Fibroblast of skin of right biceps (primary cell): Measurements from ENCODE around the gene TRPM8.
"Not testable (repeated sequence)": the region's sequence is repeated elsewhere in the genome, so short reads cannot be mapped to it uniquely, and the experiment has no call there.

Experiments
- DNase-seq: peaks from one replicate; pipeline ENCODE4 v3.0.0-alpha.2; 2013

The TRPM8 gene

DNA sequence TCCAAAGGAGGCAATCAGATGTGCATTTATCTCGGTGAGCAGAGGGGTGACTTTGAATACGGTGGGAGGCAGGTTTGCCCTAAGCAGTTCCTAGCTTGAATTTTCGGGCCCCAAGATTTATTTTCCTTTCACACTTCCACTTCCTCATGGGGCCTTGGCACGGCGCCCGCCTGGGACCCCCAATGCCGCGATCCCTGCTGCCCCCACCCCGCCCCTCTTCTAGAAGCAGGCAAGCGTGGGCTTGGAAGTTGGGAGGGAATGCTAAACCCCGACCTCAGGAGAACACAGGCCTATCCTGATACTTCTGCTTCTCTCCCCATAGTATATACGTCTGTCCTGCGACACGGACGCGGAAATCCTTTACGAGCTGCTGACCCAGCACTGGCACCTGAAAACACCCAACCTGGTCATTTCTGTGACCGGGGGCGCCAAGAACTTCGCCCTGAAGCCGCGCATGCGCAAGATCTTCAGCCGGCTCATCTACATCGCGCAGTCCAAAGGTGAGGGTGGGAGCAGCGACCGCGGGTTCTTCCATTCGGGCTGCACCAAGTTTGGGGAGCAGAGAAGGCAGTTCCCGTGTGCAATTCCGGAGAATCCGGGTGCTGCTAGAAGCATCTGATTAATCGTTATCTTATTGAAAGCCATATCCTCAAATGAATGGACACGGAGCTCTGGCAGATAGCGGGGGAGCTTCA is 21.6 kb downstream of the TRPM8 start:
- no peak for DNase-seq

DNA sequence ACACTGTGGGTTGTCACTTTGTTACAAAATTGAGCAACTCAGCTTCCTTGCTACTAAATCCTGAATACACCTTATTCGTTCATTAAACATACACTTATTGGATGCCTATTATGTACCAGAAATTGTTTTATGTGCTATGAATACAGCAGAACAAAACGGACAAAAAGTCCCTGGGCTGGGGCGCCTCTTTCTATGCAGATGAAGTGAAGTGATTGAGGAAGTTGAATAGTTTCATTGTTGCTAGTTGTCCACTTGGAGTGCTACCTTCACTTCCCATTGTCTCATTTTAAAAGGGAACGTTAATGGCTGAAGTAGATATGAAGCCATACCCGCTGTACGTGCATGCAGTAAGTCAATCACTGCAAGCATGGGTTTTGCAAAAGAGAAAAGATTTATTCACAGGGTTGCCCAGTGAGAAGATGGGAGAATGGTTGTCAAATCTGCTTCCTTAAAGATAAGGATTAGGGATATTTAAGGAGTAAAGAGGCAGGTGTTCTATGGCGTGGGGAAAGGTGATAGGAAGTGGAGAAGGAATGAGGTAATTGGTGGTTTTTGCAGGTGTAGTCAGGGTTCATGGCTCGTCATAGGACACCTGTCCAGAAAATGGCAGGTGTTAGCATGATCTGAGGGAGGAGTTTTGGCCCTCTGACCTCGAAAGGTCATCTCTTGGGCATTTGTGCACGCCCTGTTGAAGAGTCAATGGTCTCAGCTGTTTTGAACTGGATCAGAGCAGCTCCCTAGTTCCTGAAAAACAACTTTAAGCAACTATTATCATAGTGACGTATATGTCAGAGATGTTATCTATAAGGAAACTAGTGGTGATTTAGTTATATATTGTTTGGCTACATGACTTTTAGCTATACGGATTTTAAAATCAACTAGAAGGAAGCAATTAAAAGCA is 23.5 kb downstream of the TRPM8 start:
- DNase-seq, result no peak

DNA sequence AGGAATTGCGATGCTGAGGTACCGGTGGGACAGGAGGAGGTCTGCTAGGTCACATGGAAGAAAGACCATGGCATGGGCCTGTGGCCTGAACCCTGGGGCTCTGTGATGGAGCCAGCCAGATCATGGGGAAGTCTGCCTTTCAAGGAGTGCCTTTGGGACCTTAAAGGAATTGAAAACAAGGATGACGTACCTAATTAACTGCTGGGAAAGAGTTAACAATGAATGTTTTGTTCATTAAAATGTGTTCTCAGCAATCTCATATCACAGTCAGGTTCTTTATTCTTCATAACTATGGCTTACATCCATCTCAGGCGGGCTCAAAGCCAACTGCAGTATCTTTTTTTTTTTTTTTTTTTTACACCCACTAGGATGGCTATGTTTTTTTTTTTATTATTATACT is 25.6 kb downstream of the TRPM8 start:
- DNase-seq, result no peak

DNA sequence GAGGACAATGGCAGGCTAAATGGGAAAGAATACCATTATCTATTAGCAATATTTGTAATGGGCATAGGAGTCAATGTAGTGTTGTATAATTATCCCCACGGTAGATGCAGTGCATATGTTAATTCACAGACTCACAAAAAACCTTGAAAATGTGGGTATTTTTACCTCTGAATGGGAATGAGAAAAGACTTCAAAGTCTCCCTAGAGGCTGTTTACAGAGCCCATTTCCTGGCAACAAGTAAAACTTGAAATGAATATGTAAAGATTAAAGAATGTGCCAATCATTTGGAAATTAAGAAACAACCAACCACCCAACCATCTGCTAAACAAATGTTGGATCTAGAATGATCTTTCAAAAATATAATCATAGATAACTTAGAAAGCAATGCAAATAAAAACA is 27.1 kb downstream of the TRPM8 start:
- DNase-seq, result no peak

DNA sequence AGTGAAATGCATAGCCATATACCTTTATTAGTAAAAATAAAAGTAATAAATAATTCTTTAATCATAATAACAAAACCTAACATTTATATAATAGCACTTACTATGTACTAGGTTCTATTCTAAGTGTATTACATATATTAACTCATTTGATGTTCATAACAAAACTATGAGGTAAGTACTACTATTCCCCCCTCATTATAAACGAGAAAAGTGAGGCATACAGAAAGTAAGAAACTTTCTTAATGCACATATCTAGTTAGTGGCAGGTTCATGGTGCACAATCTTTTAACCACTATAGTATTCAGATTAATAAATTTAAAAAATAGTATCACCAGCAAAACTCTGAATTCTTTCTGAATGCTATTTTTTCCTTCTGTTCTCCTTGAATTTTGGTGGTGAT is 27.5 kb downstream of the TRPM8 start:
- no peak for DNase-seq

DNA sequence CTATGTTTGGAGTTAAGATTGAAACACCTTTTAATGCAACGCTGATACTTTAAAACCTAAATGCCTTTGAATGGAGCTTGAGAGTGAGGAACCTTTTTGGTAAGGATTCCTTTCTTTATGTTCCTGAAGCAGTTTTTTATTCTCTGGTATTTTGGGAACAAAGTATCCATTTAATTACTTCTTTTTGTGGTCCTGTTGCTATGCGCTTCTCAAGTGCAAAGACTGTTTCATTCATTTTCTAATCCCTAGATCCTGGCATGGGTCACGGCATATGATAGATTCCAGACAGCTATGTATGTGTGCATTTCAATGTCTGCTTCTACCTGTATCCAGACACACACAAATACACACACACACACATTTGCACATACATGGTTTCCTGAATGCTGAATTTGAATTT is 28.0 kb downstream of the TRPM8 start:
- no peak for DNase-seq

DNA sequence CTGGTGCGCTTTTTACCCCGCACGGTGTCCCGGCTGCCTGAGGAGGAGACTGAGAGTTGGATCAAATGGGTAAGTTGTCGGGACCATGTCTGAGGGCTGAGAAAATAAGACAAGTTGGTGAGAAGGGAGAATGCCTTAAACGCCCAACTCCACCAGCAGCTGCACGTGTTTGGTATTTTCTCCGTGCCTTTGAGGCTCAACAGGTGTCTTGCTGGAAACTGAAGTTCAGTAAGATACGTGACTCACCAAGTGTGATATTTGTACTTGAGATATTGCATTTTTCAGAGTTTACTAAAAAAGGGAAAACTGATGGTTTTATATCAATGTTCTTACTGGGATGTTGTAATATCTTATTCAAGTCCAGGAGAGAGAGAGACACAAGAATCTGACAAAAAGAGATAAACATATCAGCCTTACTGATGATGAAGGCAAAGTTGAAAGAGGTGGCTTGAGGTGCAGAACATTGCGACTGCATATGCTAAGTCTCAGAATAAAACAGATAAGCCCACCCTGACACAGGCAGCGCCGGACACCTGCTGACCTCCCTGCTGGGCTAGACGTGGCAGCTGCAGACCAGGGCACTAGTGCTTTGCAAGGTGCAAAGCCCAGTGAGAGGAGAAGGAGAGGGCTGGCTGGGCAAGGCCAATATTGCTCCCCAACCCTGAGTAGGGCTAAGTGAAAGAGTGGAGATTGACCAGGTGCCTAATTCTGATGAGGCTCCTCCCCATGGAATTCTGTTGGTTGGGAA is 33.1 kb downstream of the TRPM8 start:
- no peak for DNase-seq

DNA sequence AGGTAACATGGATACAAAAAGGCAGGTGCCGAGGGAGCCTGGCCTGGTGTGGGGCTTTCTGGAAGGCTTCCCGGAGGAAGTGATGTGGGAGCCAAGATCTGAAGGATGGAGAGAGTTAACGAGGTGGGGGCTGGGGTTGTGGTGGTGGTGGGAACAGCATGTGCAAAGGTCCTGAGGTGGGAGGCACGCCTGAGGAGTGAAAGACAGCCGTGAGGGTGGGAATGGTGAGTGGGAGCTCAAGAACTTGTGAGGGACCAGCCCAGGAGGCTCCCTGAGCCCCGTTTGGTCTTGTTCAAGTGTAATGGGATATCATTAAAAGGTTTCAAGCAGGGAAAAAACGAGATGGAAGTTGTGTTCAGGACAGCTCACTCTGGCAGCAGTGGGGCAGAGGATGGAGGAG is 35.2 kb downstream of the TRPM8 start:
- no peak for DNase-seq

DNA sequence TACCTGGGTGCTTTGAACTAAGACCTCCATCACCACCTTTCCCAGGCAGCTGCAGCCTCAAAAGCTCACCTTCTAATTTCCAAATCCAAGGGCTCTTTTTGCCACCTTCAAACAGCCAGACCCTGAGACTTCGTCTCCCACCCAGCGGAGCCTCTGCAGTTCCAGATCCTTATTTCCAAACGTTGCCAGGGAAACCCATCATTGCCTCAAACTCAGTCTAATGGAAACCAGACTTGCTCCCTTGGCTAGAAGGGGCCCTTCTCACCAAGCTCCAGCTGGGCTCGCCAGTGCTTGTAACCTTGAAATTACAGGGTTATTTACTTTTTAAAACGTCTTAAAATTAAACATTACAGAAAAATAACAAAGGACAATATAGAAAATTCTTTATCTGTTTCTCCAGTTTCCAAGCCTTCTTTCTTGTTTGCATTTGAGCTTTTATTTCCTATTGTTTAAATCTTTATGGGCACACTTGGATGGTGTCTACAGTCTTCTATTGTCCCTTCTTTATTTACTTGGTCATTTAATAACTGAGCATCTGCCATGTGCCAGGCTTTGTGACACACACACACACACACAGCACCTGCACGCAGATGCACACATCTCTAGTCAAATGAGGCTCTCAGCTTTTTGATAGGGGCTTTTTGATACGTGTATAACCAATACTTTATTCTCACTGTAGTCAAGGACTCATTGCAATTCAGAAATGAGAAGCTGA is 36.1 kb downstream of the TRPM8 start:
- DNase-seq, result no peak

DNA sequence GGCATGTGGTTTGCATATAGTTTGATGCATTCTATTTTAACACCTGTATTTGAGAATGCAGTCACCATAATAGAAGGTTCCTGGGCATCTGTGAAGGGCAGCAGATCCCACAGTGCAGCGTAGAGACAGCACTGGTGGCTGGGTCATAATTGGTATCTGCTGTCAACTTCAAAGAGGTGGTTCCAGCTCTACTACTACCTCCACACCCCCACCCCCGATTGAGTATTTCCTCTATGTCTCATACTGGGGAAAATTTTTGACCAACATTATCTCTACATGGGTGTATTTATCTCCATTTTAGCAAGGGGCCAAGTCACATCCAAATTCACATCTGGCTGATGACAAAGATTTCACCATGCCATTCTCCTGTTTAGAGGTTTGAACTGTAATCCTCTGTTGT is 43.0 kb downstream of the TRPM8 start:
- DNase-seq, result no peak

DNA sequence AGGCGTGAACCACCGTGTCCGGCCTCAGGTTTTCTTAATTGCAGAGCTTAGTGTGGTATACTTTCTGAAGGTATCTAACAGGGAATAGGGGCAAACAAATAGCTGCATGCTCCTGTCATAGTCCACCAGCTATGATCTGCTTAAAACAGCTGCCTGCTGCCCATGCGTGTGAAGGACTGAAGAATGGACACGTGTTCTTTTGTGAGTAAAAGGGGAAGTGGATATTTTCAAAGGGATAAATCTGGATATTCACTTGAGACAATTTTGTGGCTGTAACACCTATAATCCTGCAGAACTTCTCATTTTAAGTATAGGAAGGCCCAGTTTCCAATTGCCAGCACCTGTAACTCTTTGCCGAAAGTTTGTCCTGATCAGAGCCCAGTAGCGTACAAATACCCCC is 44.7 kb downstream of the TRPM8 start:
- DNase-seq, result no peak

DNA sequence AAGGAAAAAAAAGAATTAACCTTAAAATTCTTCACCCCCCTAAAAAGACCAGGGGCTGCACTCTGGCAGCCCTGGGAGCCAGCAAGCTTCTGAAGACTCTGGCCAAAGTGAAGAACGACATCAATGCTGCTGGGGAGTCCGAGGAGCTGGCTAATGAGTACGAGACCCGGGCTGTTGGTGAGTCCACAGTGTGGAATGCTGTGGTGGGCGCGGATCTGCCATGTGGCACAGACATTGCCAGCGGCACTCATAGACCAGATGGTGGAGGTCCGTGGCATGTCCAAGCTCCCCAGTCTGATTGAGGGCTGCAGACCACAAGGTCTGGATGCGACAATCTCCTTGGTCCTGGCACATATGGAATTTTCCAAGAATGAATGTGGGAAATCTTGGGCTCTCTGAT is 47.4 kb downstream of the TRPM8 start:
- DNase-seq, result no peak

DNA sequence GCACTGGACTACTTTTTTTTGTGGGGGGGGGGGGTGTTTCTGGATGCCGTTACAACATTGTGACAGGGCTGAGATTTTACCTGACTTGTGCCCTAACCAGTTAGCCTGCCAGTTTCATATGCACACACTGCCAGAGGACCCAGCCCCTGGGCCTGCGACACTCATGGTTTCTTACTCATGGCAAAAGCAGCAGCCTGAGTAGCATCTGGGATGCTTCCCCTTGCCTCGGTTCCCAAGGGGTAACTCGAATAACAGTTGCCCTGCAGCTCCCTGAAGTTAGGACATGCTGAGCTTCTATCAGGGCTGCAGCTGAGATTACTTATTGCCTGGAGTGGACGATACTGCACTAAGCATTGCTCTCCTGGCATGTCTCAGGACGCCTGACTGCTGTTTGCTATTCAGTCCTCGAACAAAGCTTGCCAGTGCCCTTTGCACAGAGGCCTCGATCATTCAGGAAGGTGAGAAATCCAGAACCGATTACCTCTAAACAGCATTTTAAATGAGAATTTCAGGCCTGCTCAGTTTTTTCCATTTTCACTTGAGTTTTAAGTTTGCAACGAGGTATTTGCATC is 47.9 kb downstream of the TRPM8 start:
- DNase-seq, result no peak

DNA sequence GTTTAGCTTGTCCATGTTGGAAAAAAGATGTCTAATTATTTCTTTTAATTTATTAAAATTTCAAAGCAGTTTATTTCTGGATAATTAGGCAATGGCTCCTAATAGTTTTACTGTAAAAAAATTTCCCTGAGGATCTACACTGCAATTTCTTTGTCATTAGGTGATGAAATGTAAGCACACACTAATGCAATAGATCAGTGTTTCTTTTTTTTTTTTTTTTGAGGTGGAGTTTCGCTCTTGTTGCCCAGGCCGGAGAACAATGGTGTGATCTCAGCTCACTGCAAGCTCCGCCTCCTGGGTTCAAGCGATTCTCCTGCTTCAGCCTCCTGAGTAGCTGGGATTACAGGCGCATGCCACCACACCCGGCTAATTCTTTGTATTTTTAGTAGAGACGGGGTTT is 48.5 kb downstream of the TRPM8 start:
- not testable (repeated sequence) for DNase-seq

DNA sequence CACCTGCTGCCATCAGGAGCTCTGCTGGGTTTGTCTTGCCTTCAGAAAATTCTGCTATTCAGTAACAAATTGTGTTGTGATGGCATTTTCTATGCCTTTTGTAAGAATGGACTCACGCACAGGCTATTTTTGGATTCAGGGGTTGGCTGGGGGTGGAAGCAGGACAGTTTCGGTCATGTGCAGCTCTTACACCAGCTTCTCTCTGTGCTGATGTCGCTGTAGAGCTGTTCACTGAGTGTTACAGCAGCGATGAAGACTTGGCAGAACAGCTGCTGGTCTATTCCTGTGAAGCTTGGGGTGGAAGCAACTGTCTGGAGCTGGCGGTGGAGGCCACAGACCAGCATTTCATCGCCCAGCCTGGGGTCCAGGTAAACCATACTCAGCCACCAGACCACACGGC is 49.2 kb downstream of the TRPM8 start:
- DNase-seq, result no peak

DNA sequence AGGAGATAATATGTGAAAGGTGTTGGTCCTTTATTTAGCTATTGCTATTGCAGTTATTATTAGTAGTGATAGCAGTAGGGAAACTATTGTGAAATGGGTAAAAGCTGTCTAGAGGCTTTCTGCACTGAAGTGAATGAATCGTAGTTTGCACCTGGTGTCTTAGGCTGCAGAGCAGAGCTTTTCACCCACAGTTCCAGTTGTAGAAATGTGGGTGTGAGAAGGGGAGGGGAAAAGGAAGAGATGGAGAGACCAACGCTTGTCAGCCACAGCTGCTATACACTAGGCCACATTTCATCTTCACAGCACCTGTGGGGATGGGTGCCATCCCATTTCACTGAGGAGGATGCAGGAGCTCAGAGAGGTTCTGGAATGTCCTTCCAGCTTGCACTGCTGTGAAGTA is 50.0 kb downstream of the TRPM8 start:
- no peak for DNase-seq

DNA sequence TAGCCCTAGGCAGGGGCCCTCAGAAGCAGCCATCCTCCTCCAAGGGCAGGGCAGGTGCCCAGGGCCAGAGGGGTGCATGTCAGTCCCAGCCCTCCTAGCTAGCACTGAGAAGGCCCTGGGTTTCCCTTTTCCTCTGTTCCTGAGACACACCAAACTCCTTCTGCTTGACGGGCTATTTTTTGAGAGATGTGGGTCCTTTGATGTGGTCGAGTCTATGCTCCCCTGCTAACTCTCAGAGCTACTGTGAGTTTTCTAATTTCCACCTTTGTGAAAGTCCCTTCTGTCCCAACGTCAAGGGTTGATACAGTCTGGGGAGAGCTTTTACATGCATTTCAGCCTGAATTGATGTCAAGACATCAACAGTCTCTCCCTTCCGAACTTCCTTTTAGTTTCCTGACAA is 51.4 kb downstream of the TRPM8 start:
- DNase-seq, result no peak

DNA sequence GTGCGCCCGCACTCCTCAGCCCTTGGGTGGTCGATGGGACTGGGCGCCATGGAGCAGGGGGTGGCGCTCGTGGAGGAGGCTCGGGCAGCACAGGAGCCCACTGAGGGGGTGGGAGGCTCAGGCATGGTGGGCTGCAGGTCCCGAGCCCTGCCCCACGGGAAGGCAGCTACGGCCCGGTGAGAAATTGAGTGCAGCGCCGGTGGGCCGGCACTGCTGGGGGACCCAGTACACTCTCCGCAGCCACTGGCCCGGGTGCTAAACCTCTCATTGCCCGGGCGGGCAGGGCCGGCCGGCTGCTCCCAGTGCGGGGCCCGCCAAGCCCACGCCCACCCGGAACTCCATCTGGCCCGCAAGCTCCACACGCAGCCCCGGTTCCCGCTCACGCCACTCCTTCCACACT is 55.3 kb downstream of the TRPM8 start:
- DNase-seq, result not testable (repeated sequence)

DNA sequence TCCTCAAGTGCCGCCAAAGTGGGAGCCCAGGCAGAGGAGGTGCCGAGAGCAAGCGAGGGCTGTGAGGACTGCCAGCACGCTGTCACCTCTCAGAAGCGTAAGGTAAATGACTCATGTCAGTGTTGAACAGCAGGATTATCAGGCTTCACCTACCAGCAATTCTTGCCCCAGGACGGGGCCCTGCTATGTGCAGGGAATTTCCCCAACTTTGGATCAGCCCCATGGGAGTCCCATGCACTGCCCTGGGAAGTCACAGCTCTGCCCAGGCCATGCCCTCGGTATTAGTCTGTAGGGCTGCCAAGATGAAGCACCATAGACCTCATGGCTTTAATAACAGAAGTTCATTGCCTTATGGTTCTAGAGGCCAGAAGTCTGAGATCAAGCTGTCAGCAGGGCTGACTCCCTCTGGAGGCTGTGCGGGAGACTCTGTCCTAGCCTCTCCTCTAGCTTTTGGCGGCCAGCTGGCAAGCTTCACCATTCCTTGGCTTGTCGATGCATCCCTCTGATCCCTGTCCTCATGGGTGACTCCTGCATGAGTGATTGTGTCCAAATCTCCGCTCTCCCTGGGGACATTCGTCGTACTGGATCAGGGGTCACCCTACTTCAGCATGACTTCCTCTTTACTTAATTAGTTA is 55.9 kb downstream of the TRPM8 start:
- no peak for DNase-seq

DNA sequence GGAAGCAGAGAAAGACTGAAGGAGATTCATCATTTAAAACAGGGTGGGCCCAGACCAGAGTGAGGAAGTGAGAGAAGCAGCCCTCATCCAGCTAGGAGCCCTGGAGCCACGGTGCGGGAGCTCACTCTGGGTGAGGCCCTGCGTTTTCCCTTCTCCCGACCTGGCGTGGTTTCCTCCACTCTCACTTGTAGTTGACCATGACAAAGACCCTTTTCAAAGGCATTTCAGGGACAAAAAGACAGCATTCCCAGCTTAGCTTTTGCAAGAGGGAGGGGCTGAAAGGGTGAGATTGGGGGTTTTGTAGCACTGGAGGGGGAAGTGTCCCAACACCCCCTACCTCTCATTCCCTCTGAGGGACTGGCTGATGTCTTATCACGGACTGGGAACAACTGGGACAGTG is 56.6 kb downstream of the TRPM8 start:
- no peak for DNase-seq

DNA sequence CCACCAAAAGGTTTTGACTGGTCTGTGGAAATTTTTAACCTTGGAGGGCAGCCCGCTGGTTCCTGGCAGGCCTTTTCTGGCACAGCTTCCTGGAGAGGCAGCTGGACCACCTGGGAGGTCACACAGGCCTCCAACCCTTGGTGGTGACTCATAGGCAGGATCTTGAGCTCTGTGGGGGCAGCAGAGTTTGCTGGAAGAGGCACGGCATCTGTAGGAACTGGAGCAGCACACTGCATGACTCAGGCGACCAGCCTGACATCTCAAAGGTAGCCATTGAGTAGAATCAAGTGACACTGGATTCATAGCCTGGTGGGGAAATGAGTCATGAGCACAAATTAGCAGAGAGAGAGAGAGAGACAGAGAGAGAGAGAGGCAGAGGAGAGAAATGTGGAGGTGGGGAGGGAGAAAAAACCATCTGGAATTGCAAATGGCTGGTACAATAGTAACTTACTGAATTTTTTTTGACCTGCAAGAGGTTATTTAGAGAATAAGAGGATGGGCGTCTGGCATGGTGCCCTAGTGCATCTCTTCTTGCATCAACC is 57.4 kb downstream of the TRPM8 start:
- DNase-seq, result peak; percentile 98

DNA sequence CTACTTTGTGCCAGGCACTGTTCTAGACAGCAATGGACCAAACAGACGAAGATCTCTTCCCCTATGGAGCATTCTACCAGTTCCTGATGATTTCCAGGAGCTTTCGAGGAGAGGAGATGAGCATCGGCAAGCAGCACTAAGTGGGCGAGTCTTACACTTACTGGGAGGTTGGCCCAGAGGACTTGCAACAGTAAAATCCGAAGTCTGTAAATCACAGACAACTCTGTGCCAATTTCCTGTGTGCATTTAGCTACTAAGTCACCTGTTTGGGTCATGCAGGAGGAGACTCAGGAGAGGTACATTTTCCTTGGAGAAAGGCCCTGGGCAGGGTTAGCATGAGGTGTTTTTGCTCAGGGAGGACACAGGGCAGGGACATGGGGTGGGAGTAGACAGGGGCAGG is 58.9 kb downstream of the TRPM8 start:
- DNase-seq, result no peak
